HG03565 (cell line): Measurements from ENCODE around the gene PDGFB.

Experiments used
- ATAC-seq: cut with Tn5 transposase; IDR thresholded peaks from one replicate; pipeline ENCODE4 v1.9.1; 2021; ENCODE audit warnings: mild to moderate bottlenecking, moderate library complexity; ENCODE audit not compliant: unreplicated experiment

Gene PDGFB

DNA sequence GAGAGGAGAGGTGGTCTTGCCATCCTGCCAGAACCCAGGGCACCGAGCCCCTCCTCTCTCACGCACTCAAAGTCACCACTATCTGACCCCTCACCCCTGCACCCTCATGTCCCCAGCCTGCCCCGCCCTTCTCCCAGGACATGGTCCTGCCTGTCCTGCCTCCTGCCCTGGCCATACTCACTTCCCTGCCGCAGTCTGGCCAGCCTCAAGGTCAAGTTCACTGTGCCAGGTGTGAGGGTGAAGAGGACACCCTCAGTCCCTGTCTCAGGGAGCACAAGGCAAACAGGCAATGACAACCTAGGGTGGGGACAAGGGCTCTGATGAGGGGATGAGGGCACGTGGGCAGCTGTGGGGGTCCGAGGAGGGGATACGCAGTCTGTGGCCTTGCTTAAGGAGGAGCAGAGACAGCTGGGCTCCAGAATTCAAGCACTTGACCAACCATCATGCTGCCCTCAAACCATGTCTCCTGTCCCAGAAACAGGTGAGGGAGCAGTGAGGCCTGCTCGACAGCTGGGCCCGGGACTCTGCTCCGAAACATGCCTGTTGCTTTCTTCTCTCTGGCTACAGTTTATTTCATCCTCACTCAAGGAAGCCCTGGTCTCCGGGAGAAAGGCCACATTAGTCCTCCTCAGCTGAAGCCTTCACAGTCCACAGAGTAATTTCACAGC, 36.6 kb downstream of the PDGFB start:
- no peak for ATAC-seq

DNA sequence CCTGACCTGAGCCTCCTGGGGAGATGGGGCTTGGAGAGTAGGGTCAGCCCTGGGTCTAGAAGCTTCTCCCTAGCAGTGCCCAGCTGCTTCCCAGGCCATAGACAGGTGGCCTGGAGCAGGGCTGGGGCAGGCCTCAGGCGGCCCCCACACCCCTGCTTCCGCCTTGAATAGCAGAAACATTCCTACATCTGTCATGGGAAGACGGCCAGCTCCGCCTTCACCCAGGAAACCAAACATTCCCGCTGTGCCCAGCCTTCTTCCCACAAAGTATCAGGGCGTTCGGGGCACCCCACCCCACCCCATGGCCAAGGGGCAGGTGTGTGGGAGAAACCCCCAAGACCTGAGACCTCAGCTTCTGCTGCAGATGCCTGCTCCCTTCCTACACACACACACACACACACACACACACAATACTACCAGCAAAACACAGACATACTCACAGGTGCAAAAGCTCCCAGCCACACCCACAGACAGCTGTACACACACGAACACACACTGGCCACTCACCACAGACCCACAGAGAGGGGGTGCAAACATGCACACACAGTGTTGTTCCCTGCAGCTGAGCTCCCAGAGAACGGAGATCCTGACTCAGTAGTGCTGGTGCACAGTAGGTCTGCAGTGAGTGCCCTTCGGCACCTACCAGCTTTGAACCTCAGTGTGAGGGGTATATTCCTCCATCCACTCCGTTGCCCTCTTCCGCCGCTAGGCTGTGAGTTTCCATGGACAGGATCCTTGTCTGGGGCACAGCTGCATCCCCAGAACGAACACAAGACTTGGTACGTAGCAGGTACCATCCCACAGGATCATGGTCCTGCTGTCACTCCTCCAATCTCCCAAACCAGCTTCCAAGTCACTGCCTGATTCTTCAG, 37.4 kb downstream of the PDGFB start:
- no peak for ATAC-seq

DNA sequence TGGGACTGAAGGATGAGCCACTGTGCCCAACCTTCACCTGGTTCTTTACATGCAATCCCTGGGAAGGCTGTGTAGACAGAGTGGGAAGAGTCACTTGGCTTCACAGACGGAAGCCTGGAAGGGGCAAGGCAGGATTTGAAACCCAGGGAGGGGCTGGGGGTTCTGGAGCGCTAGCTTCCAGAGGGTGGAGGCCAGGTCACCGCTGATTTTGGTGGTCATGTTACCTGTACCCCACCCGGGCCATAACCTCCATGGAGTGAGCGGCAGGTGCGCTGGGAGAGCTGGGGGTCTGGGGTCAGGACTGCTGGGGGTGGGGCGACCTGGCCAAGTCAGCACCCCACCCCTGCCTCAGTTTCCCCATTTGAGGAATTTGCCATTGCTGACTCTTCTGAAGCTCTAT, 38.3 kb downstream of the PDGFB start:
- no peak for ATAC-seq

DNA sequence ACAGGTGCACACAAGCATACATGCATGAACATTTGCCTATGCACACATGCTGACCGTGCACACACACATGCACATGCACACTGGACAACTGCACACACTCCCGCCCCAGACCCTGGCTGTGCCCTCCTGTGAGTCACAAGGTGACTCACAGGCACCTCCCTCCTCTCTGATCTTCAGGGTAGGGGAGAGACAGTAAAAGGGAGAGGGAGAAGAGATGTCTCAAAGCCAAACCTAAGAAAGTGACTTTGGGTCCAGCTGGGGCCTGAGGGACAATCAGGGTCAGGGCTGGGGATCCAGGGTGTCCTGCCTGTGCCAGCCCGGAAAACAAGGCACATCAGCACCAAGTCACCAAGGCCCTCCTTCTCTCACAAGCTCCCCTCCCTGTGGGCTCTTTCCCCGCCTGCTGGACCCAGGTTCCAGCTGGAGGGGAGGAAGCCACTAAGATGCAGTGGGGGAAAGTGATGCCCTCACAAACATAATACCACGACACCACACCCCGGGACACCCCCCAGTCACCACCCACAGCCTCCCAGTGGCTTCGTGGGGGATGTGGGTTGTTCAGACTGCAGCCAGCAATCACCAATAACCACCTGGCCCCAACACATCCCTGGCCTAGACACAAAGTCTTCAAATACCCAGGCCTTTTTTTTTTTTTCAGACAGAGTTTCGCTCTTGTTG, 39.3 kb downstream of the PDGFB start:
- no peak for ATAC-seq

DNA sequence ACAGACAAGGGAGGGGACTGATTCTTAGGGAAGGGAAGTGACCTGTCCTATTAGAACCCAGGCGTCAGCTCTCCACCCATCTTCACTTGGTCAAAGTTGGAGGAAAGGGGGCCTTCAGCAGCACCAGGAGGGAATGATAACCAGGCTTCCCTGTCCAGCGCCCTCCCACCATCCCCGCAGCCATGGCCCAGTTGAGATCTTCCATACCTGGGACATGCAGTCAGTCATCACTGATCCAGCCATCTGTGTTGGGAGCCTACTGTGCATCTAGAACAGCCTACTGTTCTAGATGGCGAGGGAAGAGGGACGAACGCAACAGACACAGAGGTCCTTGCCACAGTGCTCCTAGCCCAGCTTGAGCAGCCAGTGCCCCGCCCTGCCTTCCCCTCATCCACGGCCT, 40.6 kb downstream of the PDGFB start:
- no peak for ATAC-seq

DNA sequence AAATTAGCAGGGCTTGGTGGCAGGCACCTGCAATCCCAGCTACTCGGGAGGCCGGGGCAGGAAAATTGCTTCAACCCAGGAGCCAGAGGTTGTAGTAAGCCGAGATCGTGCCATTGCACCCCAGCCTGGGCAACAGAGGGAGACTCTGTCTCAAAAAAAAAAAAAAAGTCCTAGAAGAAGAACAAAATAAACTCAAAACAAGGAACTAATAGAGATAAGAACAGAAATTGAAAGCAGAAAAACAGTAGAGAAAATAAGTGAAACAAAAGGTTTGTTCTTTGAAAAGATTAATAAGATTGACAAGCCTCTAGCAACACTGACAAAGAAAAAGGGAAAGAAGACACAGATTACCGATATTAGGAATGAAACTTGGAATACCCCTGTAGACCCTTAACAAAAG, 47.2 kb downstream of the PDGFB start:
- ATAC-seq, result no peak

DNA sequence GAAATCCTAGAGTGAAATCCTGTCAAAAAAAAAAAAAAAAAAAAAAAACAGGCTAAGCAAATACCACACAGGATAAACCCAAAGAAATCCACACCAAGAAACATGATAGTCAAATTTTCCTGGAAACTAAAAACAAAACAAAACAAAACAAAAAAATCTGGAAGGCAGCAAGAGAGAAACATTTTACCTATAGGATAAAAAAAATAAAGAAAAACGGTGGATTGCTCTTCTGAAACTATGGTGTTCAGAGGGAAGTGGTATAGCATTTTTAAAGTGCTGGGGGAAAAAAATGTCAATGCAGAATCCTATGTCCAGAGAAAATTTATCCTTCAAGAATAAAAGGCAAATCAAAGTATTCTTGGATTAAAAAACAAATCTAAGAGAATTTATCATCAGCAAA, 50.7 kb downstream of the PDGFB start:
- no peak for ATAC-seq

DNA sequence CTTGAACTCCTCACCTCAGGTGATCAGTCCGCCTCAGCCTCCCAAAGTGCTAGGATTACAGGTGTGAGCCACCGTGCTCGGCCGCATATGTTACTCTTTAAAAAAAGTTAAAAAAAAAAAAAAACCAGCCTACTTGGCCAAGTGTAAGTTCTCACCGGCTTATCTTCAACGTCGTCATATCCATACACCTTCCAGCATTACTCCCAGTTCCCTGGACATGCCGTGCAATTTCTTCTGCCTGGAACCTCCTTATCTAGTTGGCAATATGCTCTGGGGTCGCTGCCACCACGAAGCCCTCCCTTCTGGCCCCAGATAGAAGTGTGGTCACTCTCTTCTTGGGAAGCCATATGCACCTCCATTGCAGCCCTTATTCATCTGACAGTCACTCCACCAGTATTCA, 56.0 kb downstream of the PDGFB start:
- ATAC-seq, result no peak

DNA sequence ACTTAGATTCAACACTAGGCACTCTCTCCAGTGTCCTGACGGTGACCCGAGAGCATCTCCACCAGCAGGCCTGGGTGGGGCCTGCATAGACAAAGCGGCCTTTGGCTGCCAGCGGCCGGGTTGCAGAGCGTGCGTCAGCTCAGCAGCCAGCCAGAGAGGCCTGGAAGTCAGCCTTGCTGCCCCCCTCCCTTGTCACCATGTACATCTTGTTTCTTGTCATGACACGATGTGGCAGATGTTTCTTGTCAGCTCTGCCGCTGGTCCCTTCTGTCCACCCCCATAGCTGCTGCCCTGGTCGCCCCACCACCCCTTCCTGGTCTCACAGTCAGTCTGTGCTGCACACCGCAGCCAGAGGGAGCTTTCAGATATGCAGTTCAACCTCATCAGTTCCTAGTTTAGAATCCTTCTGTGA, 59.2 kb downstream of the PDGFB start:
- no peak for ATAC-seq

DNA sequence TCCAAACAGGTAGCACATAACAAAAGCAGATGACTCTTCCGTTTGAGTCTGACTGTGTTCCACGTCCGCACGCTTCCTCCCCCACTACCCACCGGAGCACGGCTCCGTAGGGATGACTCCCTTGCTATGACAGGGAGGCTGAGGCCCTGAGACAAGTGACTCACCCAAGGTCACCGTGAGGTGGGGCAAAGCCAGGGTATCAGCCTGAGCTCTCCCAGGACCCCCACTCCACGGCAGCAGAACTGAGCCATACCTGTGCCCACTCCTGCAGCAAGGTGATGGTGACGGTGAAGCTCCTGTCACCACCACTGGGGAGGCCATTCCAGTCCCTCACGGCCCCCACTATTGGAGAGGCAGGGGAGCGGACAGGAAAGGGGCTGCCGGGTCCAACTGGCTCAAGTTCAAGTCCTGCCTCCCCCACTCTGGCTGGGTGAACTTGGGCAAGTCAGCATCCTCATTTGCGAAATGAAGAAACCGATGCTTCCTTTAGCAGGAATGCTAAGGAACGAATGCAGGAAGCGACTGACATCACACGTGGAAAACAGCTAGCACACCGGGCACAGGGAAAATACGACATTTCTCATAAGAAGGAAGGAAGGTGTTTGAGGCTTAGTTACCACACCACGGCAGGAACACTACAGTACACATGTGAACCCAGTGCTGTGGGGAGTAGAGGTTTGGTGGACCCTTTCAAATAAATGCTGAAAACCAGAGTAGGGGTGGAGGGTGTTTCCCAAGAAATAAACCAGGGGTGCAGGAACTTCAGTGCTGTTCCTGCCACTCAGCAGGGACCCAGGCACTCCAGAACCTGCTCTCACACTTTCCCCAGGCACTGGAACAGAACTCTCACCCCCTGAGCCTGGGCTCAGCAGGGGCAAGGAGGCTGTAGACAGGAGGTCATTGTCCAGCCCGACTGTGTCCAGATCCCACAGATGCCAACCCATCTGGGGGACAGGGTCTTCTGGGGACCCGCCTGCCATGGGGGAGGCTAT, 59.9 kb downstream of the PDGFB start:
- no peak for ATAC-seq

DNA sequence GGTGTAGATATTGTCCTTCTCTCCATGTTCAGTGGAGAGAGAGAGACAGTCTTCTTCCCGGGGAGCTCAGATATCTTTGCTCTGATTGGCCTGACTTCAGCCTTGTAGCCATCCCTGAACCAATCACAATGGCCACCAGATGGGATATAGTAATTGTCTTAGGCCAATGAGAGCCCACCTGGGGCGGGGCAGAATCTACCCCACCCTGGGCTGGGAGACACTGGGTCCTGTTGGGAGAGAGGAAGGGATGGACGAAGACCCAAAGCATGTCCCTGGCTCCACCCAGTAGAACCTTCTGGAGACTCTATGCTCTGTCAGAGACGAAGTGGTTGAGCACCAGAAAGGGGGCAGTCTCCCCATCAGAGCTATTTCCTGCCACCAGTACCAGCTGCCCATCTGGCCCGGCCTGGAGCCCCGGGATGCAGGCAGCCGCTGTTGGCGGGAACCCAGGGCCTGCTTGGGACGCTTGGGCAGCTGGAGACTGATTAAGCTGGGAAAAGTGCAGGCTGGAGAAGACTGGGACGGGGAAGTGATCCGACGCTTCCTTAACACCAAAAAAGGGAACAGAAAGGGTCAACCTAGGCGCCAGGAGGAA, 60.7 kb downstream of the PDGFB start:
- ATAC-seq, result no peak

DNA sequence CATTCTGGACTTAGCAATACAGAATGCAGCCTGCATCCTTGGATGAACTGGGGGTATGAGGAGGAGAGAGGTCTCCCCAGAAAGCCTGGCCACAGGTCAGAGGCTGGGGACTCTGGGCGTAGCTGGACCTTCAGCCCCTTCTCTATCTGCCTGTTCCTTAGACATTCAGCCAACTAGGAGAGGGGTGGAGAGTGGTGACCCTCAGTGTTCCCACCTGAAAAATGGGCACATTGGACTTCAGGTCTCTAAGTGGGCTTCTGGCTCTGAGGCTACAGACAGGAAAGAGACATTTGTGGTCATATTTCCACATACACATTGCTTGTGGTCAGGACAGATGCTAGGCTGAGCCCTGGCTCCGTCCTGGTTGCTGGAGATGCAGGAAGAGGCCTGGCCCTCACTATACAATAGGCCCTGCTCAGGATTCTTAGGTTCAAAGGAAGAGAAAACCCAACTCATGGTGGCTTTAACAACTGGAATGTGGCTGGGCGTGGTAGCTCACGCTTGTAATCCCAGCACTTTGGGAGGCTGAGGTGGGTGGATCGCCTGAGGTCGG, 62.2 kb downstream of the PDGFB start:
- ATAC-seq, result no peak

DNA sequence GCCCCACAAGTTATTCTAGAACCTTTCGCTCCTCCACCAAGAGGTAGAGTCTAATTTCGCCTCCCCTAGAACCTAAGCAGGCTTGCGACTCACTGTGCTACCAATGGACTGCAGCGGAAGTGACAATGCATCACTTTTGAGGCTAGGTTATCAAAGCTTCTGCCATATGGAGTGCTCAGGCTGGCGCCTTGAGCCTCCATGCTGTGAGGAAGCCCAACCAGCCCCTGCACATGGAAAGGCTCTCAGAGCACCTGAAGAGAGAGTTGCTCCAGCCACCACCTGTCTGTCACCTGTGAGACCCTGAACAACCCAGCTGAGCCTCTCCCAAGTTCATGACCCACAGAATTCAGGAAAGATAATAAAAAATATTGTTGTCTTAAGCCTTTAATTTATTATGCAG, 63.0 kb downstream of the PDGFB start:
- no peak for ATAC-seq

DNA sequence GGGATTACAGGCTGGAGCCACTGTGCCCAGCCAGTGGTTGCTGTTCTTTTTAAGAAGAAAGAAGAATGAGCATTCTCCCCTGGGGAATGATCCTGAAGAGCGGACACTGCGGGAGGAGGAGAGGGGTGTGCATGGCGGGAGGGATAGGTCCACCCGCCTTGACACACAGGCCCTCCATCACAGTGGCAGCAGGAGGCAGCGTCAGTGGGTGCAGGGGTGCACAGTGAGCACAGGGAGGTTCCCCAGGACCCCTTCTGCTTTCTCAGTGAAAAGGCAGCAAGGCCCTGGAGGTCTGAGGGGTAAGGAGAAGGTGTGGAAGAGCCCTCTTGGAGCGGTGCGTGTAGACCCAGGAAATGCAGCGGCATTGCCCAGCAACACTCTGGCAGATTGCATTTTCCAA, 63.4 kb downstream of the PDGFB start:
- ATAC-seq, result no peak

DNA sequence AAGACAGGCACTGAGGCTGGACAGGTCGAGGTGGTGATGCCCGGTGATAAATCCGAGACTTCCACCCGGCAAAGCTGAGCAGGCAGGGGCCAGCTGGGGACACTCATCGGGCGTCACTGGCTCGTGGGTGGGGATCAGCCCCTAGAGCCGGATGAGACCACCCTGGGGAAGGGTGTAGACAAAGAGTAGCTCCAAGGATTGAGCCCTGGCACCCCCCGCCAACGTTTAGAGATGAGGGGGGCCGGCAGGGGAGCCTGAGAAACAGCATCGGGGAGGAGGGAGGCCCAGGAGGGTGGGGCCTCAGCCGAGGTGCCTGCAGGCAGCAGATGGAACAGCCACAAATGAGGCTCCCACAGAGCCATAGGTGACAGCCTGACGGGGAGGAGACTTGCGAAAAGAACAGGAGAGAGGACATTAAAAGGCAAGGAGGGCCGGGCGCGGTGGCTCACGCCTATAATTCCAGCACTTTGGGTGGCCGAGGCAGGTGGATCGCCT, 64.9 kb downstream of the PDGFB start:
- no peak for ATAC-seq

DNA sequence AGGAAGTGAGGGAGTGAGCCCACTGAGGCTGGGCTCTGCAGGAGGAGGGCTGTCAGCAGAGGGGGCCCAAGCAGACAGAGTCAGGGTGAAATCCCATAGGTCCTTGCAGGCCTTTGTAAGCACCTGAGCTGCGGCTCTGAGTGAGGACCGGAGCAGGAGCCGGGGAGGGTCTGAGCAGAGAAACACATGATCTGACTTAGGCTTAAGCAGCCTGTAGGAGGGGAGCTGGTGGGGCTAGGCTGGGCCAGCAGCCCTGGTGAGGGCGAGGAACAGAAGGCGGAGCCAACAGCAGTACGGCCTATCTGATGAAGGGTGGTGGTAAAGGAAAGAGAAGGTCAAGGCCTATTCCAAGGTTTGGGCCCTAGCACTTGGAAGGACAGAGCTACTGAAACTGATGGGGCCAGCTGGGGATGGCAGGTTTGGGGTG, 65.4 kb downstream of the PDGFB start:
- ATAC-seq, result no peak

DNA sequence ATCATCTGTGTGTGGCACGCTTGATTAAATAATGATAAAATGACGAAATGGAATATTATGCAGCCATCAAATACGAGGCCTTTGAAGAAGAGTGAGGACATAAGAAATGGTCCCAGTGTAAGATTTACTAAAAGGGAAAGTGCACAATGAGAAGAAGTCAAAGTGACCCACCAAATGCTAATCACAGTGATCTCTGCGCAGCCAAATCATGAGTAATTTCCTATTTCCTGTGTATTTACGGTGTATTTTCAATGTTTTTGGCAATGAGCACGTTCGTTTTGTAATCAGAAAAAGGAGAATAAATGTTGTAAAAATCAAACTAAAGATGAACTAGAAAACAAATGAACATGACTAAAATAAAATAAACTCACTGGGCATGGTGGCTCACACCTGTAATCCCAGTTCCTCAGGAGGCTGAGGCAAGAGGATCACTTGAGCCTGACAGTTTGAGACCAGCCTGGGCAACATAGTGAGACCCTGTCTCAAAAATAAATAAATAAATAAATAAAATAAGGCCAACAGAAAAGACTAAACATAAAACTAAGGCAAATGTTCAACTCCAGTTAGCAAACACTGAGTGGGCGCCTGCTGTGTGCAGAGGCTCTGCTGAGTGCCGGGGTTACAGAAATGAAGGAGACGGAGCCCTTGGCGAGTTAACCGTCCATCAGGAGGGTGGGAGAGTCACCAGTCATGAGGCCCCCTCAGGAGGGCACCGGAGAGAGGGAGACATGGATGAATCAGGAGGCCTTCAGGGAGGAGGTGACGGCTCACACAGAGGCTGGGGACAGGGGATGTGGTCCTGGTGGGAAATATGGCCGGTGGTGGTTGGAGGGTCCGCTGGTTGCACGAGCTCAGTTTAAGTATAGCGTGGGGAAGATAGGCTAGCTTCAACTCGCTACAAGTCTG, 66.3 kb downstream of the PDGFB start:
- ATAC-seq, result no peak

DNA sequence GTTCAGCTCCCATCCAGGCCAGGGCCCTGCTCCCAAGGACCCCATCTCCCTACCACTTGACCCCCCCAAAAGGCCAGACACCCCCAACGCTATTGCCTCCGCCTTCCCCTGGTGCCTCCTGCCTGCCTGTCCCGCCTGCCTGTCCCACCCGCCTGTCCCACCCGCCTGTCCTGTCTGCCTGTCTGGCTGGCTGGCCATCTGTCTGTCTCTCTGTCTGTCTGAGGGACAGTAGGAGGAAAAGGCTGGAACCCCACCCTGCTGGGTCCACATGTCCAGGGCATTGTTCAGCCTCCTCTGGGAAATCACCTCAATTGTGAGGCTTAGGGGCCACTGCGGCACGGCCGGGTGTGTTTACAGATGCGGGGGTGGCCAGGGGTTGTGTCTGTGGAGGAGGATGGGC, 67.0 kb downstream of the PDGFB start:
- ATAC-seq, result no peak

DNA sequence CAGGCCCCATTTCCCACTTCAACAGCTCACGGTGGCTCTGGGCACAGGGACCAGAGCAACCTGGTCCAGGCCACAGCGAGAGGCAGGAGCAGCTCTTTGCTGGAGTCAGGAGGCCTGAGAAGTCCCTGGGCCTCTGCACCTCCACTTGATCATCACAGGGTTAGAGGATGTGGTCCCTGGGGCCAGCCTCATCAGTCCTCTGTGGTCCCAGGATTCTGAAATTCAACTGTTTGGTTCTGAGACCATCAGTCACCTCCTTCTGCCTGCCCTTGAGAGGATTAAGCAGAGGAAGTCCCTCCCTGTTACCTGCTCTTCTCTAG, 67.4 kb downstream of the PDGFB start:
- ATAC-seq, result no peak
